ENCODE measurements around the gene RTN4RL2. TPM values are rescaled to one million over a fixed set of nuclear protein-coding genes. Genes with fewer than 3 reads are reported as not detected.

Gene RTN4RL2
- total and polyA plus RNA-seq, 9 of the 15 experiments (the other 6 are each of a cell fraction or from before 2014, with no cell fraction given): 0.06 to 1.9 (median 0.34) TPM; not detected in 4

GRCh38 chr11:57426929-57427726, 33.2 kb upstream of the RTN4RL2 start, which contains the start of gene SLC43A3 (continued):
- TF ChIP-seq PHB (CRISPR knock-in tag; IDR thresholded peaks at IDR 0.05) (no peak), ILF3 (IDR thresholded peaks at IDR 0.05; ENCODE audit: borderline replicate concordance) (no peak), NR3C1 (CRISPR knock-in tag; IDR thresholded peaks at IDR 0.05) (no peak), ZNF184 (CRISPR knock-in tag; IDR thresholded peaks at IDR 0.05) (no peak), TOE1 (IDR thresholded peaks at IDR 0.05; ENCODE audit: borderline replicate concordance) (peak; percentile 74; the same call in 1 of the 2 replicates), TOE1 (CRISPR knock-in tag; IDR thresholded peaks at IDR 0.05; ENCODE audit: borderline replicate concordance, low read depth) (no peak), MCM3 (IDR thresholded peaks at IDR 0.05) (no peak), NONO (IDR thresholded peaks at IDR 0.05; ENCODE audit: low read depth in 2 of 2, low read length in 1 of 2) (peak in 1 of 2 experiments; percentile 47; a peak in 1 of 4 replicates), ZNF165 (CRISPR knock-in tag; IDR thresholded peaks at IDR 0.05; ENCODE audit: borderline replicate concordance) (no peak), ZNF282 (CRISPR knock-in tag; IDR thresholded peaks at IDR 0.05) (no peak), HNRNPL (IDR thresholded peaks at IDR 0.05; ENCODE audit: low read depth, low read length) (peak; percentile 71; the same call in 1 of the 2 replicates), TBL1XR1 (IDR thresholded peaks at IDR 0.05; ENCODE audit: low read length in 2 of 2) (no peak), MITF (IDR thresholded peaks at IDR 0.05) (no peak), RERE (CRISPR knock-in tag; IDR thresholded peaks at IDR 0.05; ENCODE audit: borderline replicate concordance) (no peak), LARP7 (IDR thresholded peaks at IDR 0.05) (peak; percentile 71; the same call in 1 of the 2 replicates), AFF4 (CRISPR knock-in tag; IDR thresholded peaks at IDR 0.05) (no peak), SETDB1 (IDR thresholded peaks at IDR 0.05; ENCODE audit: low read length) (no peak)
